GM23338 (cell line): Measurements from ENCODE around the gene MTA1. TPM values are rescaled to one million over a fixed set of nuclear protein-coding genes. Genes with fewer than 3 reads are reported as not detected.

ENCODE experiments used
- ATAC-seq: fragments of 200-7000 bp; cut with Tn5 transposase; 3 replicates; pipeline ENCODE4 v1.9.1; 2020
- DNase-seq: peaks from one replicate; pipeline ENCODE4 v3.0.0-alpha.2; 2015; ENCODE audit warnings: low spot score
- H2AFZ ChIP-seq: fragments of 200-600 bp; sonication (generic); 2 replicates; pipeline ENCODE4 v1.8.0; 2016; ENCODE audit warnings: antibody characterized with exemption, mild to moderate bottlenecking, moderate library complexity
- H3F3A ChIP-seq: fragments of 200-600 bp; sonication (generic); replicated peaks from 2 replicates; pipeline ENCODE4 v1.8.0; 2017; ENCODE audit warnings: antibody characterized with exemption, mixed run types, low read depth
- H3K27ac ChIP-seq: fragments of 200-600 bp; sonication (generic); 2 replicates; pipeline ENCODE4 v1.6.1; 2016; ENCODE audit warnings: low read depth
- H3K27me3 ChIP-seq: fragments of 200-600 bp; sonication (generic); 2 replicates; pipeline ENCODE4 v1.8.0; 2016; ENCODE audit warnings: mild to moderate bottlenecking, mixed run types, moderate library complexity; ENCODE audit not compliant: insufficient read depth
- H3K36me3 ChIP-seq: fragments of 200-600 bp; sonication (generic); 2 replicates; pipeline ENCODE4 v1.8.0; 2016; ENCODE audit warnings: mild to moderate bottlenecking; ENCODE audit not compliant: insufficient read depth
- H3K4me1 ChIP-seq: fragments of 200-600 bp; sonication (generic); 2 replicates; pipeline ENCODE4 v1.8.0; 2016; ENCODE audit warnings: mild to moderate bottlenecking, moderate library complexity; ENCODE audit not compliant: insufficient read depth
- H3K4me2 ChIP-seq: fragments of 200-600 bp; sonication (generic); 2 replicates; pipeline ENCODE4 v1.7.1; 2017; ENCODE audit warnings: mixed run types
- H3K4me3 ChIP-seq: fragments of 200-600 bp; sonication (generic); 2 replicates; pipeline ENCODE4 v1.6.1; 2016; ENCODE audit warnings: mixed run types
- H3K79me2 ChIP-seq: fragments of 200-600 bp; sonication (generic); replicated peaks from 2 replicates; pipeline ENCODE4 v1.8.0; 2017; ENCODE audit warnings: mild to moderate bottlenecking; ENCODE audit not compliant: insufficient read depth
- H3K9me2 ChIP-seq: fragments of 200-600 bp; sonication (generic); 2 replicates; pipeline ENCODE4 v1.8.0; 2017; ENCODE audit not compliant: insufficient read depth
- H4K20me1 ChIP-seq: fragments of 200-600 bp; sonication (generic); replicated peaks from 2 replicates; pipeline ENCODE4 v1.8.0; 2017; ENCODE audit warnings: mild to moderate bottlenecking; ENCODE audit not compliant: insufficient read depth
- H3K27ac Mint-ChIP-seq: 2 replicates; pipeline ENCODE4 v1.8.0; 2020; ENCODE audit warnings: inconsistent platforms, mild to moderate bottlenecking, moderate library complexity, mixed read lengths
- H3K27me3 Mint-ChIP-seq: 3 replicates; pipeline ENCODE4 v1.8.0; 2022; ENCODE audit warnings: low read depth, mild to moderate bottlenecking, moderate library complexity, mixed read lengths, inconsistent platforms; ENCODE audit not compliant: insufficient read depth, poor library complexity
- H3K36me3 Mint-ChIP-seq: 3 replicates; pipeline ENCODE4 v1.8.0; 2021; ENCODE audit warnings: low read depth, mild to moderate bottlenecking, inconsistent platforms, moderate library complexity, mixed read lengths
- H3K4me1 Mint-ChIP-seq: 3 replicates; pipeline ENCODE4 v1.8.0; 2020; ENCODE audit warnings: mild to moderate bottlenecking, inconsistent platforms, mixed read lengths
- H3K4me3 Mint-ChIP-seq: 3 replicates; pipeline ENCODE4 v1.8.0; 2021; ENCODE audit warnings: moderate library complexity, mild to moderate bottlenecking, inconsistent platforms, mixed read lengths
- H3K9me3 Mint-ChIP-seq: 3 replicates; pipeline ENCODE4 v1.8.0; 2020; ENCODE audit warnings: moderate library complexity, mild to moderate bottlenecking, inconsistent platforms, mixed read lengths
- ETS1 ChIP-seq: IDR thresholded peaks from 2 replicates; pipeline ENCODE4 v1.6.1; 2016; ENCODE audit warnings: antibody characterized with exemption
- EZH2 ChIP-seq: fragments of 200-600 bp; sonication (generic); IDR thresholded peaks from one replicate; pipeline ENCODE4 v1.8.0; 2017; ENCODE audit warnings: antibody characterized with exemption, mild to moderate bottlenecking, low read depth; ENCODE audit not compliant: unreplicated experiment
- EZH2phosphoT487 ChIP-seq: fragments of 200-600 bp; sonication (generic); IDR thresholded peaks from one replicate; pipeline ENCODE4 v1.8.1; 2018; ENCODE audit warnings: antibody characterized with exemption; ENCODE audit not compliant: unreplicated experiment
- JUNB ChIP-seq: IDR thresholded peaks from one replicate; pipeline ENCODE4 v1.6.1; 2016; ENCODE audit warnings: antibody characterized with exemption; ENCODE audit not compliant: unreplicated experiment
- NANOG ChIP-seq: IDR thresholded peaks from 2 replicates; pipeline ENCODE4 v1.6.1; 2016; ENCODE audit warnings: antibody characterized with exemption, borderline replicate concordance
- POLR2AphosphoS5 ChIP-seq: IDR thresholded peaks from 2 replicates; pipeline ENCODE4 v1.6.1; 2016; ENCODE audit warnings: antibody characterized with exemption, low read depth
- REST ChIP-seq: IDR thresholded peaks from one replicate; pipeline ENCODE4 v1.6.1; 2018; ENCODE audit warnings: antibody characterized with exemption; ENCODE audit not compliant: unreplicated experiment
- STAT1 ChIP-seq: IDR thresholded peaks from one replicate; pipeline ENCODE4 v1.6.1; 2016; ENCODE audit warnings: antibody characterized with exemption; ENCODE audit not compliant: unreplicated experiment
- ZNF114 ChIP-seq: fragments of 250-450 bp; sonication (Bioruptor Pico); IDR thresholded peaks from 2 replicates; pipeline ENCODE4 v1.5.0; 2020; ENCODE audit warnings: mild to moderate bottlenecking, moderate library complexity
- ZNF331 ChIP-seq: fragments of 250-450 bp; sonication (Bioruptor Pico); IDR thresholded peaks from 2 replicates; pipeline ENCODE4 v1.5.0; 2020; ENCODE audit warnings: low read depth, mild to moderate bottlenecking, moderate library complexity
- ZNF462 ChIP-seq: fragments of 250-450 bp; sonication (Bioruptor Pico); IDR thresholded peaks from 2 replicates; pipeline ENCODE4 v1.5.0; 2020; ENCODE audit warnings: mild to moderate bottlenecking, moderate library complexity
- polyA plus RNA-seq: library from polyadenylated mRNA; unstranded; fragments of >200 nt; fragmentation: Nextera tagmentation; extraction: Ambion mirVana; gene quantifications from 2 replicates; pipeline ENCODE4 v1.2.1, GENCODE V29; 2016
- total RNA-seq: library from RNA; depleted of rRNA; stranded (reverse); fragments of >200 nt; shearing (Covaris generic); gene quantifications from 2 replicates; pipeline ENCODE4 v1.2.3, GENCODE V29; 2014

Gene MTA1
- total and polyA plus RNA-seq, 2 experiments from 2014 or later: 53.3 to 126 TPM

GRCh38 chr14:105453847-105454246 lies 34.2 kb downstream of the MTA1 start:
- TF ChIP-seq NANOG: no peak
- TF ChIP-seq ZNF114: no peak
- 0 out of 2 replicates have a peak, but pooled peaks have one; percentile 13 for TF ChIP-seq POLR2AphosphoS5
- TF ChIP-seq EZH2phosphoT487: no peak
- H3K4me3 ChIP-seq: no peak overlapping the region
- H3K79me2 ChIP-seq: no peaks in the 10 kb centered on the region
- no peak overlapping the region for H3K4me3 Mint-ChIP-seq
- H3F3A ChIP-seq: 0 out of 2 replicates have a peak, but pooled peaks cover 10% of the 10 kb centered on the region
- peaks cover 10% of the 10 kb centered on the region for H3K36me3 ChIP-seq
- H3K27ac ChIP-seq: no peak overlapping the region
- H4K20me1 ChIP-seq: peaks cover 16% of the 10 kb centered on the region; the same call in 1 of the 2 replicates
- peaks cover 50% of the 10 kb centered on the region for H3K36me3 Mint-ChIP-seq
- no peaks in the 10 kb centered on the region for H3K27me3 ChIP-seq
- H3K4me2 ChIP-seq: no peak overlapping the region
- no peak overlapping the region for H2AFZ ChIP-seq
- ATAC-seq (no peak), DNase-seq (no peak)
- peaks cover 6% of the 10 kb centered on the region for H3K27me3 Mint-ChIP-seq
- H3K4me1 ChIP-seq: no peaks in the 10 kb centered on the region
- H3K27ac Mint-ChIP-seq: no peak overlapping the region
- H3K4me1 Mint-ChIP-seq: no peaks in the 10 kb centered on the region
- H3K9me2 ChIP-seq: no peaks in the 10 kb centered on the region
- no peaks in the 10 kb centered on the region for H3K9me3 Mint-ChIP-seq

- Mint-ChIP-seq H3K4me1 (no peaks in the 10 kb centered on the region), H3K27me3 (peaks cover 6% of the 10 kb centered on the region), H3K36me3 (peaks cover 46% of the 10 kb centered on the region), H3K9me3 (no peaks in the 10 kb centered on the region), H3K27ac (no peak overlapping the region), H3K4me3 (no peak overlapping the region)
- Histone ChIP-seq H3K79me2 (no peaks in the 10 kb centered on the region), H3F3A (0 out of 2 replicates have a peak, but pooled peaks cover 10% of the 10 kb centered on the region), H3K27ac (no peak overlapping the region), H3K9me2 (no peaks in the 10 kb centered on the region), H3K4me1 (no peaks in the 10 kb centered on the region), H3K4me3 (no peak overlapping the region), H4K20me1 (peaks cover 16% of the 10 kb centered on the region; the same call in 1 of the 2 replicates), H3K27me3 (no peaks in the 10 kb centered on the region), H2AFZ (no peak overlapping the region), H3K36me3 (peaks cover 7% of the 10 kb centered on the region), H3K4me2 (no peak overlapping the region)
- DNase-seq (no peak), ATAC-seq (no peak)
- TF ChIP-seq REST (no peak), POLR2AphosphoS5 (no peak), EZH2phosphoT487 (no peak), EZH2 (no peak), NANOG (no peak), STAT1 (no peak), ZNF331 (no peak), ZNF462 (CRISPR knock-in tag) (no peak), ZNF114 (no peak), JUNB (no peak), ETS1 (no peak)
These were observed 35.5 kb downstream of the MTA1 start for GRCh38 chr14:105455086-105455640.
